ENCODE measurements around the gene CD3E. TPM values are rescaled to one million over a fixed set of nuclear protein-coding genes. Genes with fewer than 3 reads are reported as not detected.

The CD3E gene
- total RNA-seq, 2 experiments from 2014 or later: 515 to 530 TPM

- no peaks in the 10 kb centered on the region for H3K27me3 Mint-ChIP-seq (ENCODE audit: low read depth)
Observed at GRCh38 chr11:118310271-118310670, 5.7 kb downstream of the CD3E start.

GRCh38 chr11:118310781-118311485 is 6.4 kb downstream of the CD3E start:
- Mint-ChIP-seq H3K27ac (peak overlapping the region; percentile 54), H3K4me3 (no peak overlapping the region), H3K4me1 (ENCODE audit: low read depth) (peaks cover 90% of the 10 kb centered on the region), H3K27me3 (ENCODE audit: low read depth) (no peaks in the 10 kb centered on the region), H3K9me3 (ENCODE audit: insufficient read depth) (no peaks in the 10 kb centered on the region), H3K36me3 (ENCODE audit: low read depth) (peaks cover 88% of the 10 kb centered on the region)
- POLR2A ChIA-PET: interaction anchor here (0.9 to 2.5 kb wide), 6 partner anchors 25 to 189 kb away, joined by 3 to 6 read pairs (median 4); partner anchors contain the start of gene MPZL3
- ATAC-seq: no peak
- CTCF ChIA-PET: interaction anchor here (0.9 to 5.6 kb wide), 10 partner anchors 9 to 156 kb away, joined by 3 to 42 read pairs (median 4); partner anchors contain the start of gene MPZL2
- DNase-seq: no peak

More at GRCh38 chr11:118310271-118310670, 5.7 kb downstream of the CD3E start:
- H3K4me1 Mint-ChIP-seq (ENCODE audit: low read depth): peaks cover 86% of the 10 kb centered on the region
- H3K36me3 Mint-ChIP-seq (ENCODE audit: low read depth): peaks cover 89% of the 10 kb centered on the region
- ChIA-PET POLR2A (interaction anchor here (1.2 to 2.5 kb wide), 4 partner anchors 25 to 59 kb away, joined by 4 to 6 read pairs (median 4); partner anchors contain the start of gene MPZL3), CTCF (interaction anchor here (1.3 to 5.6 kb wide), 3 partner anchors 15 to 112 kb away, joined by 3 to 42 read pairs (median 5); no protein-coding TSS in a partner anchor)
- no peaks in the 10 kb centered on the region for H3K9me3 Mint-ChIP-seq (ENCODE audit: insufficient read depth)
- no peak overlapping the region for H3K4me3 Mint-ChIP-seq
- no peak for ATAC-seq
- peak overlapping the region; percentile 67 for H3K27ac Mint-ChIP-seq
- DNase-seq: no peak

- ATAC-seq (no peak), DNase-seq (no peak)
- peaks cover 87% of the 10 kb centered on the region for H3K36me3 Mint-ChIP-seq (ENCODE audit: low read depth)
- no peak overlapping the region for H3K4me3 Mint-ChIP-seq
- H3K27ac Mint-ChIP-seq: no peak overlapping the region
- peaks cover 94% of the 10 kb centered on the region for H3K4me1 Mint-ChIP-seq (ENCODE audit: low read depth)
- ChIA-PET CTCF (interaction anchor here (0.9 to 5.6 kb wide), 12 partner anchors 10 to 156 kb away, joined by 3 to 42 read pairs (median 4); partner anchors contain the start of gene MPZL2), POLR2A (interaction anchor here (0.7 to 2.5 kb wide), 7 partner anchors 24 to 189 kb away, joined by 3 to 6 read pairs (median 4); partner anchors contain the start of gene MPZL3)
- no peaks in the 10 kb centered on the region for H3K9me3 Mint-ChIP-seq (ENCODE audit: insufficient read depth)
- no peaks in the 10 kb centered on the region for H3K27me3 Mint-ChIP-seq (ENCODE audit: low read depth)
Observed at GRCh38 chr11:118311518-118311917, 7.0 kb downstream of the CD3E start.

GRCh38 chr11:118312328-118312727 is 7.8 kb downstream of the CD3E start:
- ATAC-seq (no peak), DNase-seq (no peak)
- CTCF ChIA-PET: interaction anchor here (0.9 to 5.6 kb wide), 11 partner anchors 10 to 157 kb away, joined by 3 to 42 read pairs (median 4); no protein-coding TSS in a partner anchor
- Mint-ChIP-seq H3K27ac (peak overlapping the region; percentile 66), H3K36me3 (ENCODE audit: low read depth) (peaks cover 84% of the 10 kb centered on the region), H3K27me3 (ENCODE audit: low read depth) (no peaks in the 10 kb centered on the region), H3K9me3 (ENCODE audit: insufficient read depth) (no peaks in the 10 kb centered on the region), H3K4me3 (no peak overlapping the region), H3K4me1 (ENCODE audit: low read depth) (peaks cover 92% of the 10 kb centered on the region)
- POLR2A ChIA-PET: interaction anchor here (0.7 to 2.5 kb wide), 3 partner anchors 23 to 186 kb away, joined by 3 to 6 read pairs (median 4); no protein-coding TSS in a partner anchor

GRCh38 chr11:118313242-118313641 is 8.7 kb downstream of the CD3E start:
- POLR2A ChIA-PET: interaction anchor here (1.8 kb wide), 1 partner anchor 10 kb away, joined by 6 read pairs; no protein-coding TSS in a partner anchor
- peak overlapping the region; percentile 76 for H3K27ac Mint-ChIP-seq

GRCh38 chr11:118314988-118315411 is 10.5 kb downstream of the CD3E start:
- Mint-ChIP-seq H3K36me3 (ENCODE audit: low read depth) (peaks cover 69% of the 10 kb centered on the region), H3K27me3 (ENCODE audit: low read depth) (no peaks in the 10 kb centered on the region), H3K27ac (peak overlapping the region; percentile 95), H3K4me3 (peak overlapping the region; percentile 68), H3K4me1 (ENCODE audit: low read depth) (peaks cover 90% of the 10 kb centered on the region), H3K9me3 (ENCODE audit: insufficient read depth) (no peaks in the 10 kb centered on the region)
- POLR2A ChIA-PET: interaction anchor here (1.0 kb wide), 1 partner anchor 14 kb away, joined by 3 read pairs; no protein-coding TSS in a partner anchor
- DNase-seq: no peak
- CTCF ChIA-PET: no interaction called here
- no peak for ATAC-seq

More at GRCh38 chr11:118313242-118313641, 8.7 kb downstream of the CD3E start:
- H3K36me3 Mint-ChIP-seq (ENCODE audit: low read depth): peaks cover 80% of the 10 kb centered on the region
- no peaks in the 10 kb centered on the region for H3K27me3 Mint-ChIP-seq (ENCODE audit: low read depth)
- H3K9me3 Mint-ChIP-seq (ENCODE audit: insufficient read depth): no peaks in the 10 kb centered on the region
- peaks cover 89% of the 10 kb centered on the region for H3K4me1 Mint-ChIP-seq (ENCODE audit: low read depth)
- H3K4me3 Mint-ChIP-seq: no peak overlapping the region
- CTCF ChIA-PET: interaction anchor here (1.1 to 2.2 kb wide), 3 partner anchors 61 to 115 kb away, joined by 3 to 16 read pairs (median 3); partner anchors contain the start of gene MPZL3
- no peak for DNase-seq
- ATAC-seq: no peak

- Mint-ChIP-seq H3K36me3 (ENCODE audit: low read depth) (peaks cover 57% of the 10 kb centered on the region), H3K4me3 (no peak overlapping the region), H3K9me3 (ENCODE audit: insufficient read depth) (no peaks in the 10 kb centered on the region), H3K27me3 (ENCODE audit: low read depth) (no peaks in the 10 kb centered on the region), H3K4me1 (ENCODE audit: low read depth) (peaks cover 83% of the 10 kb centered on the region), H3K27ac (peak overlapping the region; percentile 59)
- CTCF ChIA-PET: no interaction called here
- DNase-seq (no peak), ATAC-seq (no peak)
- POLR2A ChIA-PET: no interaction called here
Observed at GRCh38 chr11:118318124-118318523, 13.6 kb downstream of the CD3E start.

- no peak overlapping the region for H3K4me3 Mint-ChIP-seq
- ChIA-PET CTCF (interaction anchor here (1.7 kb wide), 1 partner anchor 23 kb away, joined by 5 read pairs; no protein-coding TSS in a partner anchor), POLR2A (no interaction called here)
- ATAC-seq (no peak), DNase-seq (no peak)
- peak overlapping the region; percentile 43 for H3K27ac Mint-ChIP-seq
- H3K9me3 Mint-ChIP-seq (ENCODE audit: insufficient read depth): no peaks in the 10 kb centered on the region
- peaks cover 79% of the 10 kb centered on the region for H3K4me1 Mint-ChIP-seq (ENCODE audit: low read depth)
- H3K27me3 Mint-ChIP-seq (ENCODE audit: low read depth): no peaks in the 10 kb centered on the region
- peaks cover 56% of the 10 kb centered on the region for H3K36me3 Mint-ChIP-seq (ENCODE audit: low read depth)
Observed at GRCh38 chr11:118318581-118319336, 14.2 kb downstream of the CD3E start.

- Mint-ChIP-seq H3K4me1 (ENCODE audit: low read depth) (peaks cover 73% of the 10 kb centered on the region), H3K36me3 (ENCODE audit: low read depth) (peaks cover 53% of the 10 kb centered on the region), H3K9me3 (ENCODE audit: insufficient read depth) (no peaks in the 10 kb centered on the region), H3K4me3 (no peak overlapping the region), H3K27me3 (ENCODE audit: low read depth) (no peaks in the 10 kb centered on the region), H3K27ac (peak overlapping the region; percentile 43)
- ATAC-seq (no peak), DNase-seq (no peak)
- ChIA-PET CTCF (interaction anchor here (1.7 kb wide), 1 partner anchor 24 kb away, joined by 5 read pairs; no protein-coding TSS in a partner anchor), POLR2A (no interaction called here)
Observed at GRCh38 chr11:118319337-118319707, 14.8 kb downstream of the CD3E start.

GRCh38 chr11:118320515-118320914 is 16.0 kb downstream of the CD3E start:
- no peaks in the 10 kb centered on the region for H3K9me3 Mint-ChIP-seq (ENCODE audit: insufficient read depth)
- no peak overlapping the region for H3K4me3 Mint-ChIP-seq
- no peak for DNase-seq
- ChIA-PET CTCF (interaction anchor here (0.9 to 1.7 kb wide), 2 partner anchors 25 to 122 kb away, joined by 3 to 5 read pairs; no protein-coding TSS in a partner anchor), POLR2A (no interaction called here)
- peaks cover 51% of the 10 kb centered on the region for H3K36me3 Mint-ChIP-seq (ENCODE audit: low read depth)
- H3K27ac Mint-ChIP-seq: no peak overlapping the region
- ATAC-seq: no peak
- no peaks in the 10 kb centered on the region for H3K27me3 Mint-ChIP-seq (ENCODE audit: low read depth)
- H3K4me1 Mint-ChIP-seq (ENCODE audit: low read depth): peaks cover 63% of the 10 kb centered on the region

- peaks cover 52% of the 10 kb centered on the region for H3K4me1 Mint-ChIP-seq (ENCODE audit: low read depth)
- peaks cover 49% of the 10 kb centered on the region for H3K36me3 Mint-ChIP-seq (ENCODE audit: low read depth)
- ChIA-PET POLR2A (interaction anchor here (1.1 kb wide), 2 partner anchors 17 to 21 kb away, joined by 4 read pairs; partner anchors contain the start of genes CD3D and CD3E), CTCF (interaction anchor here (0.9 to 1.0 kb wide), 2 partner anchors 18 to 123 kb away, joined by 3 read pairs; no protein-coding TSS in a partner anchor)
- ATAC-seq: no peak
- no peaks in the 10 kb centered on the region for H3K27me3 Mint-ChIP-seq (ENCODE audit: low read depth)
- no peaks in the 10 kb centered on the region for H3K9me3 Mint-ChIP-seq (ENCODE audit: insufficient read depth)
- DNase-seq: no peak
- H3K4me3 Mint-ChIP-seq: no peak overlapping the region
- H3K27ac Mint-ChIP-seq: peak overlapping the region; percentile 53
Observed at GRCh38 chr11:118321386-118322082, 17.0 kb downstream of the CD3E start.
